GM12878 (cell line): ENCODE data around the gene CABP7. TPM values are rescaled to one million over a fixed set of nuclear protein-coding genes. Genes with fewer than 3 reads are reported as not detected.

ENCODE experiments used
- ATAC-seq: fragments of 200-7000 bp; cut with Tn5 transposase; 3 replicates; pipeline ENCODE4 v1.9.1; 2020; ENCODE audit warnings: mild to moderate bottlenecking, moderate library complexity
- BruUV-seq: library from RNA; stranded (reverse); fragments of 400-500 nt; replicated peaks from 2 replicates; lab custom pipeline; 2021; lab: Mats Ljungman, UMichigan
- CTCF ChIA-PET: fragments of 300-600 bp; sonication (Branson Sonifier 250); formaldehyde crosslinking; extraction: SDS; loops from one replicate; lab custom pipeline; 2021; ENCODE audit warnings: inconsistent platforms; lab: Yijun Ruan, JAX
- POLR2A ChIA-PET: fragments of 350-600 bp; formaldehyde crosslinking; extraction: SDS; loops from one replicate; lab custom pipeline; 2021; ENCODE audit warnings: inconsistent platforms; lab: Charles Lee
- RAD21 ChIA-PET: fragments of 300-600 bp; sonication (Branson Sonifier 250); formaldehyde crosslinking; loops from one replicate; lab custom pipeline; 2023; ENCODE audit warnings: antibody characterized with exemption; ENCODE audit not compliant: unreplicated experiment; lab: Charles Lee
- SMC1A ChIA-PET: fragments of 300-600 bp; sonication (Branson Sonifier 250); formaldehyde crosslinking; loops from one replicate; lab custom pipeline; 2023; ENCODE audit not compliant: unreplicated experiment, uncharacterized antibody; lab: Charles Lee
- DNase-seq: peaks from one replicate; pipeline ENCODE4 v3.0.0-alpha.2; 2011; ENCODE audit warnings: low read depth, low spot score
- FAIRE-seq: peaks from 3 replicates; lab custom pipeline; 2011; peaks lifted over from hg19 to GRCh38; lab: Jason Lieb, UNC
- H2AFZ ChIP-seq: 2 replicates; pipeline ENCODE4 v1.6.0; 2011; ENCODE audit warnings: low read depth, low read length, control low read depth; ENCODE audit not compliant: control insufficient read depth
- H3K27ac ChIP-seq: 2 replicates; pipeline ENCODE4 v1.5.1; 2011; ENCODE audit warnings: control low read depth; ENCODE audit not compliant: control insufficient read depth, insufficient read depth
- H3K27me3 ChIP-seq, 2 experiments: replicated peaks in 1 of 2; 2 replicates each; pipeline versions ENCODE4 v1.6.0 to v1.6.1; 2011; ENCODE audit warnings: low read length in 1 of 2; ENCODE audit not compliant: control insufficient read depth in 2 of 2, insufficient read depth in 2 of 2
- H3K36me3 ChIP-seq, 2 experiments: 2 replicates each; pipeline ENCODE4 v1.5.1; 2011; ENCODE audit warnings: low read length in 1 of 2; ENCODE audit not compliant: control insufficient read depth in 2 of 2, insufficient read depth in 2 of 2
- H3K4me1 ChIP-seq: 2 replicates; pipeline ENCODE4 v1.6.1; 2011; ENCODE audit warnings: mild to moderate bottlenecking, low read length, moderate library complexity, mixed read lengths; ENCODE audit not compliant: control insufficient read depth, insufficient read depth
- H3K4me2 ChIP-seq: 2 replicates; pipeline ENCODE4 v1.6.0; 2011; ENCODE audit warnings: control low read depth; ENCODE audit not compliant: control insufficient read depth, insufficient read depth
- H3K4me3 ChIP-seq: fragments of 200-600 bp; sonication (generic); 2 replicates; pipeline ENCODE4 v1.5.1; 2016
- H3K79me2 ChIP-seq: 2 replicates; pipeline ENCODE4 v1.6.0; 2011; ENCODE audit warnings: low read length; ENCODE audit not compliant: control insufficient read depth, insufficient read depth
- H3K9ac ChIP-seq: 2 replicates; pipeline ENCODE4 v1.8.0; 2011; ENCODE audit warnings: low read length, control low read depth, mixed read lengths; ENCODE audit not compliant: control insufficient read depth, insufficient read depth
- H3K9me3 ChIP-seq: replicated peaks from 3 replicates; pipeline ENCODE4 v1.5.1; 2011; ENCODE audit warnings: mild to moderate bottlenecking, low read length; ENCODE audit not compliant: control insufficient read depth, insufficient read depth
- H4K20me1 ChIP-seq: 2 replicates; pipeline ENCODE4 v1.6.0; 2011; ENCODE audit not compliant: control insufficient read depth, insufficient read depth
- CBX5 ChIP-seq: sonication (generic); IDR thresholded peaks from 2 replicates; pipeline ENCODE4 v1.6.1; 2016; ENCODE audit warnings: low read depth, moderate library complexity, mild to moderate bottlenecking, inconsistent platforms
- E2F8 ChIP-seq: fragments of 450-650 bp; IDR thresholded peaks from 2 replicates; pipeline ENCODE4 v1.6.1; 2018; ENCODE audit warnings: mild to moderate bottlenecking, low read depth, moderate library complexity; ENCODE audit not compliant: partially characterized antibody
- FOXK2 ChIP-seq: fragments of 450-650 bp; IDR thresholded peaks from 2 replicates; pipeline ENCODE4 v1.6.1; 2017; ENCODE audit warnings: mild to moderate bottlenecking, moderate library complexity
- IKZF2 ChIP-seq, 2 experiments: fragments of 450-650 bp; IDR thresholded peaks; 2 replicates each; pipeline ENCODE4 v1.6.1; 2017; ENCODE audit warnings: mild to moderate bottlenecking in 2 of 2, moderate library complexity in 2 of 2
- NBN ChIP-seq: fragments of 450-650 bp; IDR thresholded peaks from 2 replicates; pipeline ENCODE4 v1.6.1; 2016
- PBX3 ChIP-seq: IDR thresholded peaks from 2 replicates; pipeline ENCODE4 v1.6.1; 2011; ENCODE audit warnings: mild to moderate bottlenecking, low read depth, low read length, moderate library complexity; ENCODE audit not compliant: insufficient replicate concordance
- PRDM15 ChIP-seq: fragments of 450-650 bp; formaldehyde crosslinking; IDR thresholded peaks from 2 replicates; pipeline ENCODE4 v1.4.0; 2020; ENCODE audit warnings: mild to moderate bottlenecking, moderate library complexity
- SMC3 ChIP-seq: IDR thresholded peaks from 2 replicates; pipeline ENCODE4 v1.6.1; 2011; ENCODE audit warnings: low read length, improper control_type of control experiment, borderline replicate concordance
- SPI1 ChIP-seq: IDR thresholded peaks from 2 replicates; pipeline ENCODE4 v1.6.1; 2011; ENCODE audit warnings: low read depth, mild to moderate bottlenecking, low read length, moderate library complexity, borderline replicate concordance; ENCODE audit not compliant: insufficient read depth
- ZNF687 ChIP-seq: fragments of 450-650 bp; IDR thresholded peaks from 2 replicates; pipeline ENCODE4 v1.6.1; 2017; ENCODE audit warnings: mild to moderate bottlenecking, moderate library complexity
- WGBS: methylation state at CpG from one replicate; pipeline ENCODE4 v1.1.6; 2016; ENCODE audit warnings: low lambda C conversion rate; ENCODE audit not compliant: insufficient replicate concordance, insufficient coverage; ENCODE audit errors: missing lambda C conversion rate; 5-methylcytosine and 5-hydroxymethylcytosine counted together
- in situ Hi-C: fragments of 300-500 bp; cut with MboI; formaldehyde crosslinking; loops from 9 replicates; pipeline ENCODE4 v1.14.3; 2018; ENCODE audit warnings: mixed read lengths
- intact Hi-C: fragments of 100-400 bp; cut with micrococcal nuclease; formaldehyde crosslinking; loops from one replicate; pipeline ENCODE4 v1.14.2; 2022; ENCODE audit not compliant: unreplicated experiment
- polyA plus RNA-seq, 11 experiments: library from polyadenylated mRNA; depleted of rRNA in 4 of 11; unstranded in 6 of 11; stranded (reverse) in 5 of 11; fragments of >200 nt; fragmentation: Nextera tagmentation in 4 of 11; fragmentation: Illumina TruSeq in 1 of 11; extraction: Ambion mirVana in 4 of 11; extraction: Trizol in 1 of 11; gene quantifications; 1 replicate in 1 of 11; 2 replicates in 10 of 11; pipeline versions ENCODE4 v1.2.1 to v1.2.3, GENCODE V29; 2011 to 2016; ENCODE audit warnings: inconsistent platforms in 2 of 11, missing spikeins in 2 of 11, low read depth in 1 of 11
- total RNA-seq, 4 experiments: library from RNA; depleted of rRNA in 3 of 4; stranded (reverse); fragments of >200 nt in 3 of 4; fragmentation: Illumina TruSeq in 1 of 4; extraction: Trizol in 1 of 4; gene quantifications; 2 replicates each; pipeline versions ENCODE4 v1.2.1 to v1.2.3, GENCODE V29; 2013 to 2021

CABP7 gene
- total and polyA plus RNA-seq, 10 of the 15 experiments (the other 5 are each of a cell fraction or from before 2014, with no cell fraction given) = 0.02 to 0.18 (median 0.05) TPM; not detected in 5

- Histone ChIP-seq H3K4me3 (no peak overlapping the region), H2AFZ (no peak overlapping the region), H4K20me1 (no peaks in the 10 kb centered on the region), H3K4me1 (no peaks in the 10 kb centered on the region), H3K9ac (no peak overlapping the region), H3K79me2 (no peaks in the 10 kb centered on the region), H3K36me3 (peaks cover 2 to 24% of the 10 kb centered on the region in 2 experiments; a peak in 3 of 4 replicates), H3K4me2 (no peak overlapping the region), H3K27ac (no peak overlapping the region), H3K9me3 (no peaks in the 10 kb centered on the region), H3K27me3 (no peaks in the 10 kb centered on the region)
- RAD21 ChIA-PET = interaction anchor here (1.5 kb wide), 1 partner anchor 312 kb away, joined by 5 read pairs; no protein-coding TSS in a partner anchor
- POLR2A ChIA-PET = no interaction called here
- CTCF ChIA-PET = interaction anchor here (1.0 to 1.5 kb wide), 3 partner anchors 11 to 395 kb away, joined by 3 to 6 read pairs (median 3); no protein-coding TSS in a partner anchor
- SMC1A ChIA-PET = interaction anchor here (0.6 kb wide), 1 partner anchor 398 kb away, joined by 3 read pairs; no protein-coding TSS in a partner anchor
- BruUV-seq = no TSS peak
- whole genome bisulfite sequencing = 77% methylated on average over 9 of the region's 9 CpGs
- no peak for FAIRE-seq
- intact Hi-C loops = loop anchor here (10.0 kb wide), 1 partner anchor 391 kb away; the partner anchor contains the start of gene HORMAD2
- in situ Hi-C loops = no loop called here
- DNase-seq = no peak
- ATAC-seq = no peak
- TF ChIP-seq PBX3 (no peak), FOXK2 (no peak), PRDM15 (CRISPR knock-in tag) (no peak), ZNF687 (no peak), CBX5 (no peak), SPI1 (no peak), NBN (no peak), SMC3 (no peak), IKZF2 (IDR thresholded peaks at IDR 0.05) (no peak), E2F8 (no peak)
Measured at GRCh38 chr22:29693671-29694070, 26.1 kb upstream of the CABP7 start.
